ENCODE results near the gene RALB.
"Not testable (repeated sequence)": the region's sequence is repeated elsewhere in the genome, so short reads cannot be mapped to it uniquely, and the experiment has no call there.

Gene RALB

DNA sequence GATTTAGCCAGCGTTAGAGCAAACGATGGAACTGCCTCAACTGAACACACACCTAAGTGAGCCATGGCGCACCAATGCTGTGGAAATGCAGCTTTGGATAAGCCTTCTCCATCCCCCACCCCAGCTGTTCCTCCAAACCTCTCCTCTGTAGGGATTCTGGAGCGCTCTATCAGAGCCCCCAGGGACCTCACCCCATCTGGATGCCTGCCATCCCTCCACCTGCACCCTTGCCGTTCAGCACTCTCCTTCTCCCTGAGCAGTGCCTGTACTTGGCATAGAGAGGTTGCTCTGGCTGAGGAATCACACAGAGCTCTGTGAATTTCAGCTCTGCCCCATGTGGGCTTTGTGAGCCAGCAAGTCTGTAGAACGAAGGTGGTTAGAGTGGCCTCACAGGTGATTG is 50.5 kb downstream of the RALB start:
- Histone ChIP-seq H3K9ac (ENCODE audit: low read depth in 1 of 2, low read length in 2 of 2) (no peak overlapping the region), H3K27ac (ENCODE audit: low read depth, low read length) (no peak overlapping the region), H3K27me3 (ENCODE audit: control insufficient read depth in 1 of 2, insufficient read depth in 2 of 2, low read length in 2 of 2) (no peaks in the 10 kb centered on the region), H3K4me1 (ENCODE audit: control insufficient read depth in 1 of 2, insufficient read depth in 2 of 2, low read length in 2 of 2) (peaks cover 0 to 9% of the 10 kb centered on the region in 2 donors), H3K36me3 (ENCODE audit: control insufficient read depth in 1 of 2, insufficient read depth in 2 of 2, low read length in 2 of 2) (peaks cover 10 to 13% of the 10 kb centered on the region in 2 donors), H3K4me3 (ENCODE audit: low read depth in 1 of 2, low read length in 2 of 2) (no peak overlapping the region), H3K9me3 (ENCODE audit: control insufficient read depth in 1 of 2, low read length in 2 of 2) (no peaks in the 10 kb centered on the region)

DNA sequence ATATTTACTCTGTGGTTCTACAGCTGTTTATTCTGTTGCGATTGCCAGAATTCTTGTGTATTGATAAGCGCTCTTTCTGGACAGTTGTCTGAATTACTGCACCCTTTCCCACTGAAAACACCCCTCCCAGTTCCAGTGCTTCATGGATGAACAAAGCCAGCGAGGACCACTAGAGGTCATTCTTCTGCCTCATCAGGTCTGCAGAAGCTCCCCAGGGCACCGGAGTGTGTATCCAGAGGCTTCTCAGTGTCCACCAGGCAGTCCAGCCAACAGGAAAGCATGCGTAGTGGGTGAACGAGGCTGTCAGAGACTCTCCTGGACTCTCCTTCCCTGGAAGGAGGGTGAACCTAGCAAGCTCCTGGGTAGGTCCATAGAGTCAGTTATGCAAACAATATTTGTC is 52.6 kb downstream of the RALB start:
- Histone ChIP-seq H3K4me1 (ENCODE audit: control insufficient read depth in 1 of 2, insufficient read depth in 2 of 2, low read length in 2 of 2) (peaks cover 0 to 9% of the 10 kb centered on the region in 2 donors), H3K27me3 (ENCODE audit: control insufficient read depth in 1 of 2, insufficient read depth in 2 of 2, low read length in 2 of 2) (no peaks in the 10 kb centered on the region), H3K9me3 (ENCODE audit: control insufficient read depth in 1 of 2, low read length in 2 of 2) (no peaks in the 10 kb centered on the region), H3K4me3 (ENCODE audit: low read depth in 1 of 2, low read length in 2 of 2) (no peak overlapping the region), H3K36me3 (ENCODE audit: control insufficient read depth in 1 of 2, insufficient read depth in 2 of 2, low read length in 2 of 2) (peaks cover 9 to 10% of the 10 kb centered on the region in 2 donors), H3K9ac (ENCODE audit: low read depth in 1 of 2, low read length in 2 of 2) (no peak overlapping the region), H3K27ac (ENCODE audit: low read depth, low read length) (no peak overlapping the region)

DNA sequence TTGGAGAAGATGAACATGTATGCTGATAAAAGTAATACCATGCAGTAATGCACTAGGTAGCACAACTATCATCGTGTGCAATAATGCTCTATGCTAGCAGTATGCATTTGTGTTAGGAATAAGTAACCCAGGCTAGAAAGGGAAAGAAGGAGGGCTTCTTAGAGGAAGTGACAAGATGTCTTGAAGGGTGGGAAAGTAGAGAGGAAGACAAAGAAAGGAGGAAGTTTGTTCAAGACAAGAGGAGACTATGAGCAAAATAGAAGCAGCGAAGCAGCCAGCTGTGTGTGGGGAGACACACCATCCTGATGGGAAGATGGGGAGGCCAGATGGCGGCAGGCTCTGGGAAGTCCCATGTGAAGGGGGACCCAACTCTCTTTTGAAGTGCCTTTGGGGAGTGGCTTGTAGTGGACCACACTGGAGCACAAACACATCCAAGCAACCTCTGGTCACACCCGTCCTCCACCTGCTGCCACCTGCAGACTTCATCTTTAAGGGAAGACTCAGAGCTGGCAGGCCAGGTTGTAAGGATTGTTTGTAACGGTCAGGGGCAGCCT is 53.4 kb downstream of the RALB start:
- peaks cover 9 to 10% of the 10 kb centered on the region in 2 donors for H3K36me3 ChIP-seq (ENCODE audit: control insufficient read depth in 1 of 2, insufficient read depth in 2 of 2, low read length in 2 of 2)
- H3K4me3 ChIP-seq (ENCODE audit: low read depth in 1 of 2, low read length in 2 of 2): no peak overlapping the region
- no peak overlapping the region for H3K27ac ChIP-seq (ENCODE audit: low read depth, low read length)
- H3K9me3 ChIP-seq (ENCODE audit: control insufficient read depth in 1 of 2, low read length in 2 of 2): no peaks in the 10 kb centered on the region
- peaks cover 0 to 9% of the 10 kb centered on the region in 2 donors for H3K4me1 ChIP-seq (ENCODE audit: control insufficient read depth in 1 of 2, insufficient read depth in 2 of 2, low read length in 2 of 2)
- H3K9ac ChIP-seq (ENCODE audit: low read depth in 1 of 2, low read length in 2 of 2): no peak overlapping the region
- no peaks in the 10 kb centered on the region for H3K27me3 ChIP-seq (ENCODE audit: control insufficient read depth in 1 of 2, insufficient read depth in 2 of 2, low read length in 2 of 2)

DNA sequence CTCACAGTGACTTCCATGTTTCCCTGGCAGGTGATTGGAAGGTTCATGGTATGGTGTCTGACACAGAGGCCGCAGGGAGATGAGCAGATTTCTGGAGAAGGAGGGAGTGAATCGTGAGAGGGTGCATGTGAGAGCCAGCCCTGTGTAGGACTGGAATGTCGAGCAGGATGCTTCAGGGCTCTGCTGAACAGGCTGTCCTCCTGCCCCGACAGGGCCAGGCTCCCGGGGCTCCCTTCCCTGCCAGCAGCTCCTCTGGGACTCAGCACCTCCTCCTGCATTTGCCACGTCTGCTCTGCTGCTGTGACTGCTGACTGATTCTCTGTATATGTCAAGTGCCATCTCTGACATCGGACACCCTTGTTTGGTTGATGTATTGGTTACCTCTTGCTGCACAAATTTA is 54.8 kb downstream of the RALB start:
- Histone ChIP-seq H3K27ac (ENCODE audit: low read depth, low read length) (no peak overlapping the region), H3K27me3 (ENCODE audit: control insufficient read depth in 1 of 2, insufficient read depth in 2 of 2, low read length in 2 of 2) (no peaks in the 10 kb centered on the region), H3K4me1 (ENCODE audit: control insufficient read depth in 1 of 2, insufficient read depth in 2 of 2, low read length in 2 of 2) (peaks cover 0 to 9% of the 10 kb centered on the region in 2 donors), H3K36me3 (ENCODE audit: control insufficient read depth in 1 of 2, insufficient read depth in 2 of 2, low read length in 2 of 2) (peaks cover 6 to 10% of the 10 kb centered on the region in 2 donors), H3K9me3 (ENCODE audit: control insufficient read depth in 1 of 2, low read length in 2 of 2) (no peaks in the 10 kb centered on the region), H3K4me3 (ENCODE audit: low read depth in 1 of 2, low read length in 2 of 2) (no peak overlapping the region), H3K9ac (ENCODE audit: low read depth in 1 of 2, low read length in 2 of 2) (no peak overlapping the region)

DNA sequence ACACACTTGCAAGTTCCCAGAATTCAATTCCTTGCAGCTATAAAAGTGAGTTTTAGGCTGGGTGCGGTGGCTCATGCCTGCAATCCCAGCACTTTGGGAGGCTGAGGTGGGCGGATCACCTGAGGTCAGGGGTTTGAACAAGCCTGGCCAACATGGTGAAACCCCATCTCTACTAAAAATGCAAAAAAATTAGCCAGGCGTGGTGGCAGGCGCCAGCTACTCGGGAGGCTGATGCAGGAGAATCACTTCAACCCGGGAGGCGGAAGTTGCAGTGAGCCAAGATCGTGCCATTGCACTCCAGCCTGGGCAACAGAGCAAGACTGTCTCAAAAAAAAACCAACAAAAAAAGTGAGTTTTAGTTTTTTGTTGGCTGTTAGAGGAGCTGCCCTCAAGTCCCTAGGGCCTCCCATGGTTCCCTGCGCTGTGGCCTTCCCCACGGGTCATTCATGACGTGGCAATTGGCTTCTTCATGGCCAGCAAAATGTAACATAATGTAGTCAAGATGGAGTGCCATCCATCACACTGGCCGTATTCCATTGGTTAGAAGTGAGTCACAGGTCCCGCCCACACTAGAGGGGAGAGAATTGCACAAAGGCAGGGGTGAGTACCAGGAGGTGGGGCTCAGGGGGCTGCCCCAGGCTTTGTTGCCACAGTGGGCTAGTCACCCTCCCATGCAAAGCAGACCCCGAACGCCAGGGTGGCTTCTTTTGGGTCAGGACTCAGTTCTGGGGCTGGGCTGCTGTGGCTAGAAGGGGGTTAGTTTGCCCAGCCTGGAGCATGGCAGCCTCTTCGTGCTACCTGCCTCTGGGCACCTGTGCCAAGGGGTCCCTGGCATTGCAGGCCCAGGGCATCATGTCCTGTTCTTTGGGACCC is 55.6 kb downstream of the RALB start:
- Histone ChIP-seq H3K27me3 (ENCODE audit: control insufficient read depth in 1 of 2, insufficient read depth in 2 of 2, low read length in 2 of 2) (no peaks in the 10 kb centered on the region), H3K9me3 (ENCODE audit: control insufficient read depth in 1 of 2, low read length in 2 of 2) (no peaks in the 10 kb centered on the region), H3K9ac (ENCODE audit: low read depth in 1 of 2, low read length in 2 of 2) (no peak overlapping the region), H3K27ac (ENCODE audit: low read depth, low read length) (no peak overlapping the region), H3K4me1 (ENCODE audit: control insufficient read depth in 1 of 2, insufficient read depth in 2 of 2, low read length in 2 of 2) (peaks cover 7 to 15% of the 10 kb centered on the region in 2 donors), H3K4me3 (ENCODE audit: low read depth in 1 of 2, low read length in 2 of 2) (no peak overlapping the region), H3K36me3 (ENCODE audit: control insufficient read depth in 1 of 2, insufficient read depth in 2 of 2, low read length in 2 of 2) (peaks cover 1 to 10% of the 10 kb centered on the region in 2 donors)

DNA sequence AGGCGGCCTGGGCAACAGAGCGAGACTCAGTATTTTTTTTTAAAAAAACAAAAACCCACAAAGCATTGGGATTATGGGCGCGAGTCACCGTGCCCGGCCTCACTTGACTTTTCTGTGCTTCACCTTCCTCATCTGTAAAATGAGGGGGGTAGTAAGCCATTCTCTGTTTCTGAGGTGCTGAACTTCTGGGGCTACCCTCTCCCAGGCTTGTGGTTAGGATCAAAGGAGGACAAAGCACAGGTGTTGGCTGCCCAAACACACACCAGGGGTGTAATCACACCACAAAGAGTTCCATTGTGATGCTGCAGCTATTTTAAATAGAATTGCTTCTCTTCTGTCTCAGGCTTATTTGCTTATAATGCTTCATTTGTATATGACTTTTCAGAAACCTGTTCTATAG is 57.5 kb downstream of the RALB start:
- Histone ChIP-seq H3K27ac (ENCODE audit: low read depth, low read length) (no peak overlapping the region), H3K36me3 (ENCODE audit: control insufficient read depth in 1 of 2, insufficient read depth in 2 of 2, low read length in 2 of 2) (peaks cover 0 to 6% of the 10 kb centered on the region in 2 donors), H3K4me3 (ENCODE audit: low read depth in 1 of 2, low read length in 2 of 2) (no peak overlapping the region)

DNA sequence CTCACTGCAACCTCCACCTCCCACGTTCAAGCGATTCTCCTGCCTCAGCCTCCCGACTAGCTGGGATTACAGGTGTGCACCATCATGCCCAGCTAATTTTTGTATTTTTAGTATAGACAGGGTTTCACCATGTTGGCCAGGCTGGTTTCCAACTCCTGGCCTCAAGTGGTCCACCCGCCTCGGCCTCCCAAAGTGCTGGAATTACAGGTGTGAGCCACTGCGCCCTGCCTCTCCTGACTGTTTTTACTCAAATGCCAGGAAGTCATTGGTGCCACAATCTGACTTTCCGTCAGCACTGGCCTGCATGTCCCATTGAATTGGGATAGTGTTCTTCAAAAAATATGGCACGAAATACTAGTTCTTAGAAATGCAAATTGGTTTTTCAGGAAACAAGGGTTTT is 58.2 kb downstream of the RALB start:
- H3K36me3 ChIP-seq (ENCODE audit: control insufficient read depth in 1 of 2, insufficient read depth in 2 of 2, low read length in 2 of 2); H3K9ac ChIP-seq (ENCODE audit: low read depth in 1 of 2, low read length in 2 of 2); H3K27me3 ChIP-seq (ENCODE audit: control insufficient read depth in 1 of 2, insufficient read depth in 2 of 2, low read length in 2 of 2); H3K4me3 ChIP-seq (ENCODE audit: low read depth in 1 of 2, low read length in 2 of 2); H3K27ac ChIP-seq (ENCODE audit: low read depth, low read length); H3K9me3 ChIP-seq (ENCODE audit: control insufficient read depth in 1 of 2, low read length in 2 of 2): not testable (repeated sequence)
- peaks cover 8 to 12% of the 10 kb centered on the region in 2 donors for H3K4me1 ChIP-seq (ENCODE audit: control insufficient read depth in 1 of 2, insufficient read depth in 2 of 2, low read length in 2 of 2)

More for the DNA sequence above, 57.5 kb downstream of the RALB start:
- H3K4me1 ChIP-seq (ENCODE audit: control insufficient read depth in 1 of 2, insufficient read depth in 2 of 2, low read length in 2 of 2): peaks cover 12 to 15% of the 10 kb centered on the region in 2 donors
- H3K9ac ChIP-seq (ENCODE audit: low read depth in 1 of 2, low read length in 2 of 2): no peak overlapping the region
- H3K9me3 ChIP-seq (ENCODE audit: control insufficient read depth in 1 of 2, low read length in 2 of 2): no peaks in the 10 kb centered on the region
- peaks cover 4 to 5% of the 10 kb centered on the region in 2 donors for H3K27me3 ChIP-seq (ENCODE audit: control insufficient read depth in 1 of 2, insufficient read depth in 2 of 2, low read length in 2 of 2)

DNA sequence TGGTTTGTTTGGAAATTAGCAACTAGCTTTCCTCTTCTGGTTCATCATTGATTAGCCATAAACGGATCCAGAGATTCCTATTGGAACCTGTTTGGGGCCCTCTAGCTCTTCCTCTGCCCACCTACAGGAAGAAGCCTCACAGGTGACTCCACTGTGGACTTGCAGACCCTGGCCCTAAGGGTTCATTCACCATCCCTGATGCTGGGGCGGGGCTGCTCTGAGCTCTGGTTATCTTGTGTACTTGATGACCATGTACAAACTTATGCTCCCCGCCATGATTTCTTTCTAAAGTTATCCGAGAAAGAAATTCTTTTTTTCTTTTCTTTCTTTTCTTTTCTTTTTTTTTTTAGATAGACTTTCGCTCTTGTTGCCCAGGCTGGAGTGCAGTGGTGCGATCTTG is 59.4 kb downstream of the RALB start:
- Histone ChIP-seq H3K36me3 (ENCODE audit: control insufficient read depth in 1 of 2, insufficient read depth in 2 of 2, low read length in 2 of 2) (no peaks in the 10 kb centered on the region), H3K9me3 (ENCODE audit: control insufficient read depth in 1 of 2, low read length in 2 of 2) (no peaks in the 10 kb centered on the region), H3K4me3 (ENCODE audit: low read depth in 1 of 2, low read length in 2 of 2) (no peak overlapping the region), H3K4me1 (ENCODE audit: control insufficient read depth in 1 of 2, insufficient read depth in 2 of 2, low read length in 2 of 2) (peaks cover 7 to 12% of the 10 kb centered on the region in 2 donors), H3K9ac (ENCODE audit: low read depth in 1 of 2, low read length in 2 of 2) (no peak overlapping the region), H3K27me3 (ENCODE audit: control insufficient read depth in 1 of 2, insufficient read depth in 2 of 2, low read length in 2 of 2) (peaks cover 4 to 5% of the 10 kb centered on the region in 2 donors), H3K27ac (ENCODE audit: low read depth, low read length) (no peak overlapping the region)

DNA sequence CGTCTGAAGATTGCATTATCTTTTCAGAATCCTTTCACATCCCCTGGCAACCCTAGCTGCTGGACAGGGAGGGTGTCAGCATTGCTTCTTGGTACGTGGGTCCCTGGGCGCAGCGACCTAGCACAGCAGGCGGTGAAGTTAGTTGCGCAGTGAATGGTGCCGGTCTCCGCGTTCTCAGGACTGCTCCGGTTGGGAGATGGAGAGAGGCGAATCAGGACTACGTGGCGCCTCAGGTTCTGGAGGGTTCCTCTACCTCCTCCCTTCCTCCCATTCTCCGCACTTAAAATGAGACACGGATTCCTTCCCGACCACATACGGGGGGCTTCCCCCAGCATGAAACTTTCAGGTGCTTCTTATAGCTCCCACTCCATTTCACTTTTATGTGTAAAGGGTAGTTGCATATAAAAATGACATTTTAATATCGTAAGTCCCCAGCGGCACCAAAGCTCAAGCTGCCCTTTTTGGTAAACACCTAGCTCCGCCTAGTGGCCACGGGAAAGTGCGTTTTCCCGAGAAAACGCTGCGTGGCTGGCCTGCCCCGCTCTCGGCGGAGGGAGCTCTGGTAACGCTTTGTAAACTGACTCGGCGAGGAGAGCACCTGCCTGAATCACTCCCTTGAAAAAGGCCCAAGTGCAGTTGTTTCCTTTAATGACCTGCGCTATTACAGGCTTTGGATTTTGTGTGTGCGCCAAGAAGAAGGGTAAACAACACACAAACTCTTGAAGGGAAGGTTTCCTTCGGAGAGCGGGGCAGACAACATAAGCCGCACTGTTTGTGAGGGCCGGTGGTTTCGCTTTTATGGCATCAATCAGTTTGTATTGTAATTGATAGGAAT is 60.4 kb downstream of the RALB start:
- no peak overlapping the region for H3K27ac ChIP-seq (ENCODE audit: low read depth, low read length)
- H3K9ac ChIP-seq (ENCODE audit: low read depth in 1 of 2, low read length in 2 of 2): peak overlapping the region; percentile 21 to 50
- H3K4me3 ChIP-seq (ENCODE audit: low read depth in 1 of 2, low read length in 2 of 2): peak overlapping the region; percentile 63 to 66
- H3K36me3 ChIP-seq (ENCODE audit: control insufficient read depth in 1 of 2, insufficient read depth in 2 of 2, low read length in 2 of 2): no peaks in the 10 kb centered on the region
- peaks cover 4 to 5% of the 10 kb centered on the region in 2 donors for H3K27me3 ChIP-seq (ENCODE audit: control insufficient read depth in 1 of 2, insufficient read depth in 2 of 2, low read length in 2 of 2)
- no peaks in the 10 kb centered on the region for H3K9me3 ChIP-seq (ENCODE audit: control insufficient read depth in 1 of 2, low read length in 2 of 2)
- H3K4me1 ChIP-seq (ENCODE audit: control insufficient read depth in 1 of 2, insufficient read depth in 2 of 2, low read length in 2 of 2): peaks cover 7 to 12% of the 10 kb centered on the region in 2 donors

Data from duodenal mucosa (tissue), 2 donors.